ENCODE results near the gene RNASE2.

DNA sequence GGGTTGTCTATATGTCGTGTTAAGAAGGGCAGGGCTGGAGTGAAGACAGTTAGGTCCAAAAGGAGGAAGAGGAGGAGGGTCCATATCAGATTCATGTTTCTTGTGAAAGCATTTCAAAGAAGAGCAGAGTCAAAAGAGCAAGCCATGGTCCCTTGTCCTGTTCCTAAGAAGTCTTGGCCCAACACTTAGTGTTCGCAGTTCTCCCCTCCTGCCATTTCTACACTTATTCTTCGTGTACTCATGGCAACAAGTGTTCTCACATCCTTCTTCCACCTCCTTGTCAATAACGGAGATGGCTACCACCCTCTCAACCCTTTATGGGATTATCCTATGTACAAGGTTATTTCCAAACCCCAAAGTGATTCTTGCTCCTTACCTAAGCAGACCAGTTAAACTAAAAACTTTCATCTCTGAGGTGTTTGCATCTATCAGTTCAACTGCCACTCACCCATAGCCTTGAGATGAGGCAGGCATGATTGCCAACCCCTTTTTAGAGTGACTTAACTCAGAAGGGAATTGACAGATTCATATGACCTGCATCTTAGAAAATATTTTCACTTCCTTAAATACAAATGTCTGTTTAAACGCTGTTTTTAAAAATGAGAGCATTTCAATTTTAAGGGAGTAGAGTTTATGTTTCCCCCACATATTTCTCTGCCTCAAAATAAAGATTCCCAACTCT is 19.8 kb upstream of the RNASE2 start:
- no peak for TF ChIP-seq EZH2 (IDR thresholded peaks at IDR 0.05; ENCODE audit: borderline replicate concordance, low read depth, low read length, severe bottlenecking)
- TF ChIP-seq, protein P1, sequence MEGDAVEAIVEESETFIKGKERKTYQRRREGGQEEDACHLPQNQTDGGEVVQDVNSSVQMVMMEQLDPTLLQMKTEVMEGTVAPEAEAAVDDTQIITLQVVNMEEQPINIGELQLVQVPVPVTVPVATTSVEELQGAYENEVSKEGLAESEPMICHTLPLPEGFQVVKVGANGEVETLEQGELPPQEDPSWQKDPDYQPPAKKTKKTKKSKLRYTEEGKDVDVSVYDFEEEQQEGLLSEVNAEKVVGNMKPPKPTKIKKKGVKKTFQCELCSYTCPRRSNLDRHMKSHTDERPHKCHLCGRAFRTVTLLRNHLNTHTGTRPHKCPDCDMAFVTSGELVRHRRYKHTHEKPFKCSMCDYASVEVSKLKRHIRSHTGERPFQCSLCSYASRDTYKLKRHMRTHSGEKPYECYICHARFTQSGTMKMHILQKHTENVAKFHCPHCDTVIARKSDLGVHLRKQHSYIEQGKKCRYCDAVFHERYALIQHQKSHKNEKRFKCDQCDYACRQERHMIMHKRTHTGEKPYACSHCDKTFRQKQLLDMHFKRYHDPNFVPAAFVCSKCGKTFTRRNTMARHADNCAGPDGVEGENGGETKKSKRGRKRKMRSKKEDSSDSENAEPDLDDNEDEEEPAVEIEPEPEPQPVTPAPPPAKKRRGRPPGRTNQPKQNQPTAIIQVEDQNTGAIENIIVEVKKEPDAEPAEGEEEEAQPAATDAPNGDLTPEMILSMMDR (IDR thresholded peaks at IDR 0.05; ENCODE audit: borderline replicate concordance, extremely low read depth, low read length, poor library complexity, severe bottlenecking), result no peak
